PC-9 (cell line): Measurements from ENCODE around the gene PLK4. TPM values are rescaled to one million over a fixed set of nuclear protein-coding genes. Genes with fewer than 3 reads are reported as not detected.

ENCODE experiments used
- BruUV-seq: library from RNA; stranded (reverse); fragments of 400-500 nt; replicated peaks from 2 replicates; lab custom pipeline; 2021; lab: Mats Ljungman, UMichigan
- CTCF ChIA-PET: fragments of 300-600 bp; sonication (Branson Sonifier 250); formaldehyde crosslinking; loops from one replicate; lab custom pipeline; 2022; ENCODE audit warnings: antibody characterized with exemption; lab: Charles Lee
- POLR2A ChIA-PET: fragments of 300-600 bp; sonication (Branson Sonifier 250); formaldehyde crosslinking; loops from one replicate; lab custom pipeline; 2022; ENCODE audit warnings: antibody characterized with exemption; ENCODE audit not compliant: unreplicated experiment; lab: Charles Lee
- DNase-seq, 2 experiments: peaks; one replicate each; pipeline versions ENCODE4 v3.0.0 to v3.0.0-alpha.2; 2015 to 2022; ENCODE audit warnings: mixed read lengths in 1 of 2
- H2AFZ ChIP-seq: fragments of 200-600 bp; sonication (generic); 2 replicates; pipeline ENCODE4 v1.8.1; 2017; ENCODE audit warnings: antibody characterized with exemption
- H3F3A ChIP-seq: fragments of 200-600 bp; sonication (generic); 2 replicates; pipeline ENCODE4 v1.8.1; 2017; ENCODE audit warnings: antibody characterized with exemption, mild to moderate bottlenecking, low read depth; ENCODE audit not compliant: insufficient read depth
- H3K27ac ChIP-seq: fragments of 200-600 bp; sonication (generic); 2 replicates; pipeline ENCODE4 v1.6.1; 2016; ENCODE audit warnings: mixed run types
- H3K27me3 ChIP-seq: fragments of 200-600 bp; sonication (generic); 2 replicates; pipeline ENCODE4 v1.6.1; 2016; ENCODE audit warnings: low read depth, mixed run types; ENCODE audit not compliant: insufficient read depth
- H3K36me3 ChIP-seq: fragments of 200-600 bp; sonication (generic); 2 replicates; pipeline ENCODE4 v1.6.1; 2016; ENCODE audit warnings: low read depth, mixed run types
- H3K4me1 ChIP-seq: fragments of 200-600 bp; sonication (generic); replicated peaks from 2 replicates; pipeline ENCODE4 v1.6.1; 2016; ENCODE audit warnings: mixed run types; ENCODE audit not compliant: insufficient read depth
- H3K4me2 ChIP-seq: fragments of 200-600 bp; sonication (generic); 2 replicates; pipeline ENCODE4 v1.6.1; 2017; ENCODE audit warnings: mixed run types
- H3K4me3 ChIP-seq: fragments of 200-600 bp; sonication (generic); 2 replicates; pipeline ENCODE4 v1.6.1; 2016; ENCODE audit warnings: mixed run types
- H3K79me2 ChIP-seq: fragments of 200-600 bp; sonication (generic); 2 replicates; pipeline ENCODE4 v1.6.1; 2017; ENCODE audit warnings: low read depth, mixed run types
- H3K9me2 ChIP-seq: fragments of 200-600 bp; sonication (generic); 2 replicates; pipeline ENCODE4 v1.8.1; 2017; ENCODE audit warnings: mild to moderate bottlenecking; ENCODE audit not compliant: insufficient read depth
- H3K9me3 ChIP-seq: fragments of 200-600 bp; sonication (generic); 2 replicates; pipeline ENCODE4 v1.8.1; 2016; ENCODE audit warnings: low read depth; ENCODE audit not compliant: insufficient read depth
- H4K20me1 ChIP-seq: fragments of 200-600 bp; sonication (generic); 2 replicates; pipeline ENCODE4 v1.8.1; 2017; ENCODE audit not compliant: insufficient read depth
- CTCF ChIP-seq: fragments of 200-600 bp; sonication (generic); conservative IDR thresholded peaks from 2 replicates; pipeline ENCODE4 v1.6.1; 2017; ENCODE audit warnings: mixed run types, antibody characterized with exemption, mild to moderate bottlenecking, moderate library complexity
- EZH2 ChIP-seq: fragments of 200-600 bp; sonication (generic); IDR thresholded peaks from 2 replicates; pipeline ENCODE4 v1.8.0; 2017; ENCODE audit warnings: antibody characterized with exemption, low read depth
- intact Hi-C: fragments of 100-400 bp; cut with micrococcal nuclease; formaldehyde crosslinking; loops from one replicate; pipeline ENCODE4 v1.10.0; 2022; ENCODE audit not compliant: unreplicated experiment
- total RNA-seq: library from RNA; stranded (reverse); gene quantifications from 2 replicates; pipeline ENCODE4 v1.2.3, GENCODE V29; 2021

The PLK4 gene
- total RNA-seq, 1 experiment from 2014 or later = 25.7 TPM

- no peaks in the 10 kb centered on the region for H4K20me1 ChIP-seq
- H3K4me3 ChIP-seq = no peak overlapping the region
- H3K79me2 ChIP-seq = no peaks in the 10 kb centered on the region
- no peaks in the 10 kb centered on the region for H3K9me2 ChIP-seq
- H3K27ac ChIP-seq = no peak overlapping the region
- no peak overlapping the region for H3K4me2 ChIP-seq
- POLR2A ChIA-PET = no interaction called here
- no peaks in the 10 kb centered on the region for H3K27me3 ChIP-seq
- CTCF ChIA-PET = no interaction called here
- no peak for DNase-seq
- peaks cover 28% of the 10 kb centered on the region for H3K9me3 ChIP-seq
- no peaks in the 10 kb centered on the region for H3F3A ChIP-seq
- H3K36me3 ChIP-seq = no peaks in the 10 kb centered on the region
- H2AFZ ChIP-seq = no peak overlapping the region
- H3K4me1 ChIP-seq = no peaks in the 10 kb centered on the region
- intact Hi-C loops = no loop called here
- BruUV-seq = no TSS peak
- no peak for TF ChIP-seq EZH2
- no peak for TF ChIP-seq CTCF
Observed at GRCh38 chr4:127846765-127847164, 33.9 kb upstream of the PLK4 start.

- no peak for TF ChIP-seq CTCF
- no peak for TF ChIP-seq EZH2
- H3K27ac ChIP-seq = no peak overlapping the region
- H3K36me3 ChIP-seq = no peaks in the 10 kb centered on the region
- H2AFZ ChIP-seq = no peak overlapping the region
- ChIA-PET CTCF (no interaction called here), POLR2A (no interaction called here)
- BruUV-seq = no TSS peak
- no peaks in the 10 kb centered on the region for H3K9me2 ChIP-seq
- H3K27me3 ChIP-seq = no peaks in the 10 kb centered on the region
- no peaks in the 10 kb centered on the region for H3K79me2 ChIP-seq
- peaks cover 28% of the 10 kb centered on the region for H3K9me3 ChIP-seq
- no peak for DNase-seq
- intact Hi-C loops = no loop called here
- H3K4me3 ChIP-seq = no peak overlapping the region; the same call in 1 of the 2 replicates
- no peaks in the 10 kb centered on the region for H3K4me1 ChIP-seq
- H3F3A ChIP-seq = no peaks in the 10 kb centered on the region; the same call in 1 of the 2 replicates
- H3K4me2 ChIP-seq = no peak overlapping the region
- H4K20me1 ChIP-seq = no peaks in the 10 kb centered on the region
Observed at GRCh38 chr4:127849505-127850234, 31.0 kb upstream of the PLK4 start.

DNA sequence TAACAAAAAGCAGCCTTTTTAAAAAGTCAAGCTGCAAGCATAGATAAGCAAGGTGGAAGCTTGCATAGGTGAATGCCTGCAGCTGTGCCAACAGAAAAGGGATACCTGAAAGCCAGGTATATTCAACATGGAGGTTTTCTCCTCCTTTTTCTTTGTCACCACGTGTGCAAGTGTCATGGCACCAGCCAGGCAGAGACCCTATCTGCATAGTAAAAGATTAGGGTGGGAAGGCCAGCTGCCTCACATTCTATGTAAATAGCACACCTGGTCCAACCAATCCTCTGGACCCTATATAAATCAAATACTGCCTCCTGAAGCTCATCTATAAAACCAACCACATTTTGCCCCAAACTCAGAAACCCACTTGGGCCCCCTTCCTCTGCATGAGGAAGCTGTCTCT lies 28.0 kb upstream of the PLK4 start:
- Histone ChIP-seq H4K20me1 (no peaks in the 10 kb centered on the region), H3F3A (peaks cover 17% of the 10 kb centered on the region), H3K9me3 (peaks cover 23% of the 10 kb centered on the region), H3K27ac (no peak overlapping the region), H3K4me2 (no peak overlapping the region), H3K4me1 (peaks cover 23% of the 10 kb centered on the region), H3K36me3 (no peaks in the 10 kb centered on the region), H3K79me2 (no peaks in the 10 kb centered on the region), H3K27me3 (no peaks in the 10 kb centered on the region), H2AFZ (no peak overlapping the region), H3K4me3 (no peak overlapping the region), H3K9me2 (no peaks in the 10 kb centered on the region)
- no peak for TF ChIP-seq EZH2
- POLR2A ChIA-PET = no interaction called here
- CTCF ChIA-PET = no interaction called here
- no peak for DNase-seq
- BruUV-seq = no TSS peak
- intact Hi-C loops = no loop called here
